Right renal pelvis (tissue), 4 donors: ENCODE data around the gene CPN1. TPM values are rescaled to one million over a fixed set of nuclear protein-coding genes. Genes with fewer than 3 reads are reported as not detected.

Source experiments
- DNase-seq, 4 donors: peaks; one replicate each; pipeline ENCODE4 v3.0.0-alpha.2; 2013; ENCODE audit warnings: low read depth in 4 of 4, low spot score in 3 of 4, missing footprints in 1 of 4
- polyA plus RNA-seq, 4 donors: library from polyadenylated mRNA; unstranded; fragments of 120-200 nt; gene quantifications; one replicate each; pipeline ENCODE4 v1.2.1, GENCODE V29; 2013; ENCODE audit not compliant: insufficient read length in 4 of 4

The CPN1 gene
- polyA plus RNA-seq, 4 donors: 2.0 to 2.9 (median 2.6) TPM

DNA sequence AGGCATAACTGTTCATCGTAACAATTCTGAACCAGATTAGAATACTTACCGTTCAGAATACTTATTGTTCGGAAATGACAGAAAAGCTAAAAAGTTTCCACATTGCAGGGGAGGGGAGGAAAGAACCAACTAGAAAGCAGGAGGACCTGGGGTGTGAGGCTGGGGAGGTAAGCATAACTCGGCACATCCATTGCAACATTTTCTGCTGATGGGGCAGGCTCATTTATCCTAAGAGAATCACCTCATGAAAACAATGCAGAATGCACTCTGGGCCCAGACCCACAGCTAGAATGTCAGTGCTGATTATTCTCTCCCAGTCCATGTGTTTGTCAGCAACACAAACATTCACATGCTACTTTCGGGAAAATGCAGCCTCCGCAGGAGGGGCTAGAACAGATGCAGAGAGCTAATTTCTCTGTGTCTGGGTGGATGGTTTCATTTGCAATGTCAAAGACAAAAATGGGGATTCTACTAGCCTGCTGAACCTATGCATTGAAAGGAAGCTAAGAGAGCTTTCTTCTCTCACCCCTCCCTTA is 81.5 kb downstream of the CPN1 start:
- no peak for DNase-seq

GRCh38 chr10:99999319-100000108 is 82.2 kb downstream of the CPN1 start:
- no peak for DNase-seq

- DNase-seq: no peak
Observed at GRCh38 chr10:99998889-99999288, 82.8 kb downstream of the CPN1 start.

- no peak for DNase-seq
Observed at GRCh38 chr10:99996671-99997648, 84.7 kb downstream of the CPN1 start.

GRCh38 chr10:99995713-99996112 is 86.0 kb downstream of the CPN1 start:
- DNase-seq: no peak

DNA sequence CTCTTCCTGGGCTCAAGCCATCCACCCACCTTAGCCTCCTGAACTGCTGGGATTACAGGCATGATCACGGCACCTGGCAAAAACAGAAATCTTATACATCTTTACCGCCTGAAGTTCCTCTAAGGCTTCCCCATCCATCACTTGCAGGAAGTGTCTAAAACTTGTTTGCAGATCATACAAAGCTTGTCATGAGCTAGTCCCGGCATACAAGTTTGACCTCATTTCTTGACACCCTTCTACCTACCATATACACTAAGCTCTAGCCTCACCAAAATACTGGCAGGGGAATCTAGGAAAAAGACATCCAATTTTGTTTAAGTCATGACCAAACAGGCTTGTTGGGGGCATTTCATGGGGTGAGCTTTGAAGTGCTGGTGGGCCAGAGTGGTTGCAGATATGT is 86.4 kb downstream of the CPN1 start:
- no peak for DNase-seq

- no peak for DNase-seq
Observed at GRCh38 chr10:99994801-99995200, 86.9 kb downstream of the CPN1 start.

DNA sequence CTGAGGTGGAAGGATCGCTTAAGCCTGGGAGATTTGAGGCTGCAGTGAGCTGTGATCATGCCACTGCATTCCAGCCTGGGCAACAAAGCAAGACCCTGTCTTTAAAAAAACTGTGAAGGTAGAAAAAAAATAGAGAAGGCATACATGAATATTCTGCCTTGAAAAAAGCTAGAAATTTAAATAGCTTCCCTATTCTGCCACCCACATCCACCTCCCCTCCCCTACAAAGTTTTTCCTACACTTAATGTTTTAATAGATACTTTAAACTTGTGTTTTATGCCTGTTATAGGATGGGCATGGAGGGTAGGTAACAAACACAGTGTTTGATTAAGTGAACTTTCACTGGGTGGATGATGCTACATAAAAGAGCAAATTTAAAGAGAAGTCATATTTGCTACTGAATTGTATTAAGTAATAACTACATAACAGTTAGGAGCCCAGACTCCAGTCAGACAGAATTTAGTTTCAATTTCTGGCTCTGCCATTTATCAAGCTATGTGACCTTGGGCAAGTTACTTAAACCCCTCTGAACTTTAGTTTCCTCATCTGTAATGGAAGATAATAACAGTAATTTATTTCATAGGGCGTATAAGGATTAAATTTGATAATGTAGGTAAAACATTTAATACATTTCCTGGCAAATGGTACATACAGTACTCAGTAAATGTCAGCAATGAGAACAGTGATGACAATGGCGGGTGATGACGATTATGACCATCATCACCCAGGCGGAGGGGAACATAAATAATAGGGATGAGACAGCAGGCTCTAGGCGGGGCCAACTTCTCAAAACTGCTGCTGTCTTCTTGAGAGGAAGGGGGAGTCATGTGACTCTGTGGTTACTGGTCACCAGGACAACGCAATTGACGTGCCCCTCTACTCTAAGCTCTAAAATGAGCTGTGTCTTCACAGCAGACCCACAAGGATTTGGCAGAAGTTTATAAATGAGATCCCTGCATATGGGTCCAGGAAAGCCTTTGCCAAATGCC is 87.7 kb downstream of the CPN1 start:
- DNase-seq: no peak

Other genes starting within 250 kb of the CPN1 start
- gene DNMBP, start 71.9 kb downstream of the CPN1 start, polyA plus RNA-seq: 10 to 100 TPM; 34.1 to 40.9 (median 36.2) TPM
- gene ERLIN1, start 104.2 kb upstream of the CPN1 start, polyA plus RNA-seq: 10 to 100 TPM; 50.2 to 62.6 (median 54.3) TPM
- gene CHUK, start 147.7 kb upstream of the CPN1 start, polyA plus RNA-seq: 10 to 100 TPM; 23.8 to 30.5 (median 29.0) TPM
- 10 to 100 TPM; 27.9 to 31.8 (median 27.9) TPM for gene CWF19L1, start 185.8 kb upstream of the CPN1 start, polyA plus RNA-seq
- gene BLOC1S2, start 204.8 kb upstream of the CPN1 start, polyA plus RNA-seq: 10 to 100 TPM; 38.3 to 45.7 (median 42.6) TPM
- under 1 TPM; 0.08 to 0.31 (median 0.26) TPM for gene PKD2L1, start 248.4 kb upstream of the CPN1 start, polyA plus RNA-seq